ENCODE measurements around the gene KCND1.

DNA sequence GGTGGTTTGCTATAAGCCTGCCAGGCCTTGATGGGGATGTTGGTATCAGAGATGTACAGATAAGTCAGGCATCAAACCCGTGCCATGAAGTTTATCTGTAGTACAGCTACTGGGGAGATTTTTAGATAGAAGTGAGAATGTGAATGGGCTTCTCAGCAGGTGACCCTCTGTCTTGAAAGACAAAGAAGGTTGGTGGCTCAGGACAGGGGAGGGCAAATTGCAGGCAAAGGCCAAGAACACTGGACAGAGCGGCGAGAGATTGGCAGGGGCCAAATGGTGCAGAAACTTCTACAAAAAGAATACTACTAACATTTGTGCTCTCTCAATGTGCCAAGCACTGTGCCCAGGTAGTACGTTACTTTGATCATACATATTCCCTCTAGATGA, 50.9 kb downstream of the KCND1 start:
- TF ChIP-seq EZH2 (IDR thresholded peaks at IDR 0.05; ENCODE audit: borderline replicate concordance, insufficient read depth, low read length, poor library complexity, severe bottlenecking) (no peak), EP300 (conservative IDR thresholded peaks at IDR 0.05; ENCODE audit: poor library complexity, severe bottlenecking) (no peak), POLR2AphosphoS5 (IDR thresholded peaks at IDR 0.05) (no peak)
- TF ChIP-seq, protein P1, sequence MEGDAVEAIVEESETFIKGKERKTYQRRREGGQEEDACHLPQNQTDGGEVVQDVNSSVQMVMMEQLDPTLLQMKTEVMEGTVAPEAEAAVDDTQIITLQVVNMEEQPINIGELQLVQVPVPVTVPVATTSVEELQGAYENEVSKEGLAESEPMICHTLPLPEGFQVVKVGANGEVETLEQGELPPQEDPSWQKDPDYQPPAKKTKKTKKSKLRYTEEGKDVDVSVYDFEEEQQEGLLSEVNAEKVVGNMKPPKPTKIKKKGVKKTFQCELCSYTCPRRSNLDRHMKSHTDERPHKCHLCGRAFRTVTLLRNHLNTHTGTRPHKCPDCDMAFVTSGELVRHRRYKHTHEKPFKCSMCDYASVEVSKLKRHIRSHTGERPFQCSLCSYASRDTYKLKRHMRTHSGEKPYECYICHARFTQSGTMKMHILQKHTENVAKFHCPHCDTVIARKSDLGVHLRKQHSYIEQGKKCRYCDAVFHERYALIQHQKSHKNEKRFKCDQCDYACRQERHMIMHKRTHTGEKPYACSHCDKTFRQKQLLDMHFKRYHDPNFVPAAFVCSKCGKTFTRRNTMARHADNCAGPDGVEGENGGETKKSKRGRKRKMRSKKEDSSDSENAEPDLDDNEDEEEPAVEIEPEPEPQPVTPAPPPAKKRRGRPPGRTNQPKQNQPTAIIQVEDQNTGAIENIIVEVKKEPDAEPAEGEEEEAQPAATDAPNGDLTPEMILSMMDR (IDR thresholded peaks at IDR 0.05; ENCODE audit: poor library complexity, severe bottlenecking): no peak
